ENCODE measurements around the gene ENSA. TPM values are rescaled to one million over a fixed set of nuclear protein-coding genes. Genes with fewer than 3 reads are reported as not detected.

The ENSA gene
- total and polyA plus RNA-seq, 2 experiments from 2014 or later: 114 to 200 TPM

Small RNA genes within 50 kb of the gene (small RNA-seq; reads per million reads assigned to genes)
- gene RF00015 (ENCODE audit: low replicate concordance): not detected
- not detected for gene RF00561 (ENCODE audit: low replicate concordance)

Other genes with a start within 250 kb of the ENSA start
- gene TARS2, start 142.2 kb downstream of the ENSA start, total RNA-seq (2014; rRNA removed; shearing (Covaris generic)): 27.1 and 28.4 TPM in 2 replicates
- 19.5 and 20.3 TPM in 2 replicates for gene TARS2, start 142.2 kb downstream of the ENSA start, polyA plus RNA-seq (2016; fragmentation: Nextera tagmentation; extraction: Ambion mirVana)
- 0.43 and 1.1 TPM in 2 replicates for gene ECM1, start 121.5 kb downstream of the ENSA start, total RNA-seq (2014; rRNA removed; shearing (Covaris generic))
- 0.30 and 0.74 TPM in 2 replicates for gene ECM1, start 121.5 kb downstream of the ENSA start, polyA plus RNA-seq (2016; fragmentation: Nextera tagmentation; extraction: Ambion mirVana)
- not detected in 2 replicates for gene FALEC, start 113.9 kb downstream of the ENSA start, total RNA-seq (2014; rRNA removed; shearing (Covaris generic))
- 1.7 and 2.6 TPM in 2 replicates for gene FALEC, start 113.9 kb downstream of the ENSA start, polyA plus RNA-seq (2016; fragmentation: Nextera tagmentation; extraction: Ambion mirVana)
- 3.6 and 5.3 TPM in 2 replicates for gene ADAMTSL4, start 80.2 kb downstream of the ENSA start, total RNA-seq (2014; rRNA removed; shearing (Covaris generic))
- gene ADAMTSL4, start 80.2 kb downstream of the ENSA start, polyA plus RNA-seq (2016; fragmentation: Nextera tagmentation; extraction: Ambion mirVana): 4.6 and 5.8 TPM in 2 replicates
- gene MCL1, start 50.0 kb downstream of the ENSA start, total RNA-seq (2014; rRNA removed; shearing (Covaris generic)): 237 and 244 TPM in 2 replicates
- gene MCL1, start 50.0 kb downstream of the ENSA start, polyA plus RNA-seq (2016; fragmentation: Nextera tagmentation; extraction: Ambion mirVana): 46.7 and 55.3 TPM in 2 replicates
- 28.9 and 29.6 TPM in 2 replicates for gene GOLPH3L, start 67.5 kb upstream of the ENSA start, total RNA-seq (2014; rRNA removed; shearing (Covaris generic))
- gene GOLPH3L, start 67.5 kb upstream of the ENSA start, polyA plus RNA-seq (2016; fragmentation: Nextera tagmentation; extraction: Ambion mirVana): 23.5 and 24.6 TPM in 2 replicates
- not detected in 2 replicates for gene HORMAD1, start 91.3 kb upstream of the ENSA start, total RNA-seq (2014; rRNA removed; shearing (Covaris generic))
- not detected in 2 replicates for gene HORMAD1, start 91.3 kb upstream of the ENSA start, polyA plus RNA-seq (2016; fragmentation: Nextera tagmentation; extraction: Ambion mirVana)
- gene CTSS, start 136.2 kb upstream of the ENSA start, total RNA-seq (2014; rRNA removed; shearing (Covaris generic)): not detected in 2 replicates
- 0.16 TPM in 1 of 2 replicates, not detected in the other for gene CTSS, start 136.2 kb upstream of the ENSA start, polyA plus RNA-seq (2016; fragmentation: Nextera tagmentation; extraction: Ambion mirVana)
- gene CTSK, start 178.6 kb upstream of the ENSA start, total RNA-seq (2014; rRNA removed; shearing (Covaris generic)): 1.7 and 2.8 TPM in 2 replicates
- 2.7 and 3.3 TPM in 2 replicates for gene CTSK, start 178.6 kb upstream of the ENSA start, polyA plus RNA-seq (2016; fragmentation: Nextera tagmentation; extraction: Ambion mirVana)
- gene ARNT, start 247.0 kb upstream of the ENSA start, total RNA-seq (2014; rRNA removed; shearing (Covaris generic)): 30.3 and 31.9 TPM in 2 replicates
- 10.5 and 11.4 TPM in 2 replicates for gene ARNT, start 247.0 kb upstream of the ENSA start, polyA plus RNA-seq (2016; fragmentation: Nextera tagmentation; extraction: Ambion mirVana)